Osteoblast (primary cell): ENCODE measurements around the gene ZNF117. TPM values are rescaled to one million over a fixed set of nuclear protein-coding genes. Genes with fewer than 3 reads are reported as not detected.
A peak's percentile ranks its signal among the peaks of the same experiment; 100 is the strongest.

ENCODE experiments used
- DNase-seq: peaks from one replicate; pipeline ENCODE4 v3.0.0; 2011; ENCODE audit warnings: low spot score, mixed read lengths; ENCODE audit not compliant: insufficient read length; ENCODE audit errors: missing footprints
- H2AFZ ChIP-seq: 2 replicates; pipeline ENCODE4 v1.6.0; 2011; ENCODE audit warnings: mild to moderate bottlenecking, low read length
- H3K27ac ChIP-seq: 2 replicates; pipeline ENCODE4 v1.5.1; 2011; ENCODE audit warnings: mild to moderate bottlenecking, low read depth, low read length, moderate library complexity
- H3K27me3 ChIP-seq: 2 replicates; pipeline ENCODE4 v1.6.0; 2012; ENCODE audit warnings: mild to moderate bottlenecking, control low read depth, inconsistent platforms, low read length, moderate library complexity; ENCODE audit not compliant: insufficient read depth
- H3K36me3 ChIP-seq: 2 replicates; pipeline ENCODE4 v1.5.1; 2011; ENCODE audit warnings: mild to moderate bottlenecking, low read length, control low read depth, moderate library complexity; ENCODE audit not compliant: insufficient read depth
- H3K4me1 ChIP-seq: 2 replicates; pipeline ENCODE4 v1.5.1; 2011; ENCODE audit warnings: mild to moderate bottlenecking, low read length, control low read depth, moderate library complexity; ENCODE audit not compliant: insufficient read depth
- H3K4me2 ChIP-seq: 2 replicates; pipeline ENCODE4 v1.6.0; 2011; ENCODE audit warnings: mild to moderate bottlenecking, low read length; ENCODE audit not compliant: insufficient read depth
- H3K4me3 ChIP-seq: fragments of 200-600 bp; sonication (generic); 3 replicates; pipeline ENCODE4 v1.5.1; 2012; ENCODE audit warnings: mild to moderate bottlenecking, low read length, inconsistent platforms; ENCODE audit not compliant: insufficient read depth
- H3K79me2 ChIP-seq: 2 replicates; pipeline ENCODE4 v1.6.0; 2012; ENCODE audit warnings: mild to moderate bottlenecking, low read length, control low read depth, inconsistent platforms; ENCODE audit not compliant: insufficient read depth
- H3K9me3 ChIP-seq: 2 replicates; pipeline ENCODE4 v1.5.1; 2011; ENCODE audit warnings: low read depth, low read length, control low read depth
- H4K20me1 ChIP-seq: 2 replicates; pipeline ENCODE4 v1.6.0; 2012; ENCODE audit warnings: mild to moderate bottlenecking, low read length, control low read depth; ENCODE audit not compliant: insufficient read depth
- CTCF ChIP-seq: IDR thresholded peaks from 2 replicates; pipeline ENCODE4 v1.5.1; 2011; ENCODE audit warnings: mild to moderate bottlenecking, low read depth, low read length, moderate library complexity; ENCODE audit errors: extremely low read depth
- total RNA-seq: library from RNA; depleted of rRNA; stranded (reverse); fragments of >200 nt; gene quantifications from 2 replicates; pipeline ENCODE4 v1.2.3, GENCODE V29; 2012

ZNF117 gene
- total RNA-seq, 1 donor = 8.0 TPM

GRCh38 chr7:65004575-65004974, 13.7 kb upstream of the ZNF117 start:
- H2AFZ ChIP-seq = no peak overlapping the region
- no peaks in the 10 kb centered on the region for H3K9me3 ChIP-seq
- H3K4me1 ChIP-seq = peaks cover 5% of the 10 kb centered on the region
- DNase-seq = no peak
- no peaks in the 10 kb centered on the region for H4K20me1 ChIP-seq
- no peak for TF ChIP-seq CTCF
- H3K36me3 ChIP-seq = peaks cover 5% of the 10 kb centered on the region
- H3K4me2 ChIP-seq = peak overlapping the region; percentile 78
- no peak overlapping the region for H3K27ac ChIP-seq
- no peak overlapping the region for H3K4me3 ChIP-seq
- peaks cover 60% of the 10 kb centered on the region for H3K79me2 ChIP-seq
- no peaks in the 10 kb centered on the region for H3K27me3 ChIP-seq

DNA sequence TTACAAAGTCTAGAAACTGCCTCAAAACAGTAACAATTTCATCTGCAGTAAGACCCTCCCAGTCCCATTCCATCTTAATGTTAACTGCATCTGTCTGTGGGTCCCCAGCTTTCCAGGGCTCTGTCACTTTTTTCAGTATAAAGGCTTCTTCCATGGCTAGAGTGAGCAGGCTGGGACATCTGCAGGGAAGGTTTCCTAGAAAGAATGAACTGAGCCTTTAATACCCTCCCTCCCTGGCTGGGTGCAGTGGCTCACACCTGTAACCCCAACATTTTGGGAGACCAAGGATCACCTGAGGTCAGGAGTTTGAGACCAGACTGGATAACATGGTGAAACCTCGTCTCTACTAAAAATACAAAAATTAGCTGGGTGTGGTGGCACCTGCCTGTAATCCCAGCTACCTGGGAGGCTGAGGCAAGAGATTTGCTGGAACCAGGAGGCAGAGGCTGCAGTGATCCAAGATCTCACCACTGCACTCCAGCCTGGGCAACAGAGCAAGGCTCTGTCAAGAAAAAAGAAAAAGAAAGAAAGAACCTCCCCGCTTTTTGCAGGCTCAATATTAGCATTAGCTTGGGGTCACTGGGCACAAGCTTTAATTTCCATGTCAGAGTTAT, 12.2 kb upstream of the ZNF117 start:
- Histone ChIP-seq H4K20me1 (no peaks in the 10 kb centered on the region), H3K27me3 (no peaks in the 10 kb centered on the region), H3K27ac (no peak overlapping the region), H3K9me3 (no peaks in the 10 kb centered on the region), H3K36me3 (peaks cover 5% of the 10 kb centered on the region), H2AFZ (no peak overlapping the region), H3K4me3 (no peak overlapping the region), H3K4me2 (no peak overlapping the region), H3K79me2 (peaks cover 67% of the 10 kb centered on the region), H3K4me1 (peaks cover 5% of the 10 kb centered on the region)
- no peak for DNase-seq
- no peak for TF ChIP-seq CTCF

- Histone ChIP-seq H3K4me1 (peaks cover 5% of the 10 kb centered on the region), H3K27me3 (no peaks in the 10 kb centered on the region), H3K4me3 (no peak overlapping the region), H3K36me3 (peaks cover 5% of the 10 kb centered on the region), H2AFZ (no peak overlapping the region), H3K9me3 (no peaks in the 10 kb centered on the region), H3K27ac (no peak overlapping the region), H3K79me2 (peaks cover 66% of the 10 kb centered on the region), H3K4me2 (no peak overlapping the region), H4K20me1 (no peaks in the 10 kb centered on the region)
- DNase-seq = no peak
- no peak for TF ChIP-seq CTCF
These were observed 10.5 kb upstream of the ZNF117 start for GRCh38 chr7:65001291-65001814.

GRCh38 chr7:64999165-65000004, 8.5 kb upstream of the ZNF117 start:
- peaks cover 5% of the 10 kb centered on the region for H3K36me3 ChIP-seq
- no peak overlapping the region for H2AFZ ChIP-seq
- no peaks in the 10 kb centered on the region for H4K20me1 ChIP-seq
- H3K9me3 ChIP-seq = no peaks in the 10 kb centered on the region
- no peaks in the 10 kb centered on the region for H3K27me3 ChIP-seq
- H3K27ac ChIP-seq = no peak overlapping the region
- H3K79me2 ChIP-seq = peaks cover 46% of the 10 kb centered on the region
- no peak overlapping the region for H3K4me2 ChIP-seq
- no peak overlapping the region for H3K4me3 ChIP-seq
- H3K4me1 ChIP-seq = no peaks in the 10 kb centered on the region
- no peak for TF ChIP-seq CTCF
- DNase-seq = no peak
